ENCODE measurements around the gene IL19. TPM values are rescaled to one million over a fixed set of nuclear protein-coding genes. Genes with fewer than 3 reads are reported as not detected.

The IL19 gene
- total and polyA plus RNA-seq, 9 of the 15 experiments (the other 6 are each of a cell fraction or from before 2014, with no cell fraction given) = not detected

DNA sequence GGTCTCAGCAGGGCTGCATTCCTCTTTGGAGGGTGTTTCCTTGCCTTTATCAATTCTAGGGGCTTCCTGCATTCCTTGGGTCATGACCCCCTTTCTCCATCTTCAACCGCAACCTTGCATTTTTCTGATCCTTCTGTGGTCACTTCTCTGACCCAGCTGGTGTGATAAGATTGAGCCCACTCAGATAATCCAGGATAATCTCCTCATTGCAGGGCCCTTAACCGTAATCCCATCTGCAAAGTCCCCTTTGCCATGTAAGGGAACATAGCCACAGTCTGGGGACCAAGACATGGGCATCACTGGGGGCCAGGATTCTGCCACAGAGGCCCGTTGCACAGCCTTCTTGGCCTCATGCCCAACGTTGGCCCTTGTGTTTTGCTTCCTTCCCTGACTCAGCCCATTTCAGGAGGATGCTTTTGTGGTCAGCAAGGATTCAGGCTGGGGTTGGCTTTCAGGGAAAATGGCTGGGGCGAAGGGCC, 35.0 kb upstream of the IL19 start (continued):
- TF ChIP-seq CBX3 (IDR thresholded peaks at IDR 0.05; ENCODE audit: borderline replicate concordance in 1 of 2, low read length in 2 of 2) (0 out of 3 replicates have a peak, but pooled peaks of 1 of the 2 experiments have one; percentile 36), ZKSCAN8 (CRISPR knock-in tag; IDR thresholded peaks at IDR 0.05) (peak; percentile 85; the same call in 1 of the 2 replicates), ZNF212 (CRISPR knock-in tag; IDR thresholded peaks at IDR 0.05) (no peak; the same call in 1 of the 2 replicates), ZKSCAN3 (CRISPR knock-in tag; IDR thresholded peaks at IDR 0.05) (no peak), BRCA1 (IDR thresholded peaks at IDR 0.05) (no peak), BRCA1 (CRISPR knock-in tag; IDR thresholded peaks at IDR 0.05) (no peak), NFXL1 (CRISPR knock-in tag; IDR thresholded peaks at IDR 0.05) (no peak), SMAD4 (CRISPR knock-in tag; conservative IDR thresholded peaks at IDR 0.05) (peak; percentile 93), BRD9 (IDR thresholded peaks at IDR 0.05; ENCODE audit: low read depth, partially characterized antibody) (no peak), ZBTB17 (CRISPR knock-in tag; IDR thresholded peaks at IDR 0.05) (peak; percentile 82), E2F3 (CRISPR knock-in tag; IDR thresholded peaks at IDR 0.05) (0 out of 2 replicates have a peak, but pooled peaks have one; percentile 29), ADNP (tag; IDR thresholded peaks at IDR 0.05) (no peak), RCOR1 (IDR thresholded peaks at IDR 0.05; ENCODE audit: borderline replicate concordance in 1 of 2, low read depth in 2 of 2, low read length in 2 of 2) (peak; percentile 94 to 99), CHD1 (IDR thresholded peaks at IDR 0.05; ENCODE audit: low read length) (no peak), ZNF253 (CRISPR knock-in tag; conservative IDR thresholded peaks at IDR 0.05) (no peak), TAF7 (tag; IDR thresholded peaks at IDR 0.05) (no peak), ZNF830 (CRISPR knock-in tag; IDR thresholded peaks at IDR 0.05) (no peak)
- TF ChIP-seq, protein P1, sequence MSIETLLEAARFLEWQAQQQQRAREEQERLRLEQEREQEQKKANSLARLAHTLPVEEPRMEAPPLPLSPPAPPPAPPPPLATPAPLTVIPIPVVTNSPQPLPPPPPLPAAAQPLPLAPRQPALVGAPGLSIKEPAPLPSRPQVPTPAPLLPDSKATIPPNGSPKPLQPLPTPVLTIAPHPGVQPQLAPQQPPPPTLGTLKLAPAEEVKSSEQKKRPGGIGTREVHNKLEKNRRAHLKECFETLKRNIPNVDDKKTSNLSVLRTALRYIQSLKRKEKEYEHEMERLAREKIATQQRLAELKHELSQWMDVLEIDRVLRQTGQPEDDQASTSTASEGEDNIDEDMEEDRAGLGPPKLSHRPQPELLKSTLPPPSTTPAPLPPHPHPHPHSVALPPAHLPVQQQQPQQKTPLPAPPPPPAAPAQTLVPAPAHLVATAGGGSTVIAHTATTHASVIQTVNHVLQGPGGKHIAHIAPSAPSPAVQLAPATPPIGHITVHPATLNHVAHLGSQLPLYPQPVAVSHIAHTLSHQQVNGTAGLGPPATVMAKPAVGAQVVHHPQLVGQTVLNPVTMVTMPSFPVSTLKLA (conservative IDR thresholded peaks at IDR 0.05) = peak in 1 of 2 experiments; percentile 64; a peak in 2 of 4 replicates
- TF ChIP-seq, protein P2, sequence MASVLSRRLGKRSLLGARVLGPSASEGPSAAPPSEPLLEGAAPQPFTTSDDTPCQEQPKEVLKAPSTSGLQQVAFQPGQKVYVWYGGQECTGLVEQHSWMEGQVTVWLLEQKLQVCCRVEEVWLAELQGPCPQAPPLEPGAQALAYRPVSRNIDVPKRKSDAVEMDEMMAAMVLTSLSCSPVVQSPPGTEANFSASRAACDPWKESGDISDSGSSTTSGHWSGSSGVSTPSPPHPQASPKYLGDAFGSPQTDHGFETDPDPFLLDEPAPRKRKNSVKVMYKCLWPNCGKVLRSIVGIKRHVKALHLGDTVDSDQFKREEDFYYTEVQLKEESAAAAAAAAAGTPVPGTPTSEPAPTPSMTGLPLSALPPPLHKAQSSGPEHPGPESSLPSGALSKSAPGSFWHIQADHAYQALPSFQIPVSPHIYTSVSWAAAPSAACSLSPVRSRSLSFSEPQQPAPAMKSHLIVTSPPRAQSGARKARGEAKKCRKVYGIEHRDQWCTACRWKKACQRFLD (CRISPR knock-in tag; IDR thresholded peaks at IDR 0.05) = peak; percentile 96
- TF ChIP-seq, protein P3, sequence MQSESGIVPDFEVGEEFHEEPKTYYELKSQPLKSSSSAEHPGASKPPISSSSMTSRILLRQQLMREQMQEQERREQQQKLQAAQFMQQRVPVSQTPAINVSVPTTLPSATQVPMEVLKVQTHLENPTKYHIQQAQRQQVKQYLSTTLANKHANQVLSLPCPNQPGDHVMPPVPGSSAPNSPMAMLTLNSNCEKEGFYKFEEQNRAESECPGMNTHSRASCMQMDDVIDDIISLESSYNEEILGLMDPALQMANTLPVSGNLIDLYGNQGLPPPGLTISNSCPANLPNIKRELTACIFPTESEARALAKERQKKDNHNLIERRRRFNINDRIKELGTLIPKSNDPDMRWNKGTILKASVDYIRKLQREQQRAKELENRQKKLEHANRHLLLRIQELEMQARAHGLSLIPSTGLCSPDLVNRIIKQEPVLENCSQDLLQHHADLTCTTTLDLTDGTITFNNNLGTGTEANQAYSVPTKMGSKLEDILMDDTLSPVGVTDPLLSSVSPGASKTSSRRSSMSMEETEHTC (IDR thresholded peaks at IDR 0.05) = no peak
- TF ChIP-seq, protein P4, sequence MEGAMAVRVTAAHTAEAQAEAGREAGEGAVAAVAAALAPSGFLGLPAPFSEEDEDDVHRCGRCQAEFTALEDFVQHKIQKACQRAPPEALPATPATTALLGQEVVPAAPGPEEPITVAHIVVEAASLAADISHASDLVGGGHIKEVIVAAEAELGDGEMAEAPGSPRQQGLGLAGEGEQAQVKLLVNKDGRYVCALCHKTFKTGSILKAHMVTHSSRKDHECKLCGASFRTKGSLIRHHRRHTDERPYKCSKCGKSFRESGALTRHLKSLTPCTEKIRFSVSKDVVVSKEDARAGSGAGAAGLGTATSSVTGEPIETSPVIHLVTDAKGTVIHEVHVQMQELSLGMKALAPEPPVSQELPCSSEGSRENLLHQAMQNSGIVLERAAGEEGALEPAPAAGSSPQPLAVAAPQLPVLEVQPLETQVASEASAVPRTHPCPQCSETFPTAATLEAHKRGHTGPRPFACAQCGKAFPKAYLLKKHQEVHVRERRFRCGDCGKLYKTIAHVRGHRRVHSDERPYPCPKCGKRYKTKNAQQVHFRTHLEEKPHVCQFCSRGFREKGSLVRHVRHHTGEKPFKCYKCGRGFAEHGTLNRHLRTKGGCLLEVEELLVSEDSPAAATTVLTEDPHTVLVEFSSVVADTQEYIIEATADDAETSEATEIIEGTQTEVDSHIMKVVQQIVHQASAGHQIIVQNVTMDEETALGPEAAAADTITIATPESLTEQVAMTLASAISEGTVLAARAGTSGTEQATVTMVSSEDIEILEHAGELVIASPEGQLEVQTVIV (CRISPR knock-in tag; IDR thresholded peaks at IDR 0.05; ENCODE audit: borderline replicate concordance) = no peak
- TF ChIP-seq, protein P5, sequence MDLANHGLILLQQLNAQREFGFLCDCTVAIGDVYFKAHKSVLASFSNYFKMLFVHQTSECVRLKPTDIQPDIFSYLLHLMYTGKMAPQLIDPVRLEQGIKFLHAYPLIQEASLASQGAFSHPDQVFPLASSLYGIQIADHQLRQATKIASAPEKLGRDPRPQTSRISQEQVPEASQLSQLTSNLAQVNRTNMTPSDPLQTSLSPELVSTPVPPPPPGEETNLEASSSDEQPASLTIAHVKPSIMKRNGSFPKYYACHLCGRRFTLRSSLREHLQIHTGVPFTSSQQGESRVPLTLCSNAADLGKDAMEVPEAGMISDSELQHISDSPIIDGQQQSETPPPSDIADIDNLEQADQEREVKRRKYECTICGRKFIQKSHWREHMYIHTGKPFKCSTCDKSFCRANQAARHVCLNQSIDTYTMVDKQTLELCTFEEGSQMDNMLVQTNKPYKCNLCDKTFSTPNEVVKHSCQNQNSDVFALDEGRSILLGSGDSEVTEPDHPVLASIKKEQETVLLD (IDR thresholded peaks at IDR 0.05) = peak; percentile 58; the same call in 1 of the 2 replicates

Data from K562 (cell line).